ENCODE measurements around the gene ARHGAP4. TPM values are rescaled to one million over a fixed set of nuclear protein-coding genes. Genes with fewer than 3 reads are reported as not detected.

Gene ARHGAP4
- total and polyA plus RNA-seq, 5 donors = 13.4 to 22.9 (median 15.0) TPM

DNA sequence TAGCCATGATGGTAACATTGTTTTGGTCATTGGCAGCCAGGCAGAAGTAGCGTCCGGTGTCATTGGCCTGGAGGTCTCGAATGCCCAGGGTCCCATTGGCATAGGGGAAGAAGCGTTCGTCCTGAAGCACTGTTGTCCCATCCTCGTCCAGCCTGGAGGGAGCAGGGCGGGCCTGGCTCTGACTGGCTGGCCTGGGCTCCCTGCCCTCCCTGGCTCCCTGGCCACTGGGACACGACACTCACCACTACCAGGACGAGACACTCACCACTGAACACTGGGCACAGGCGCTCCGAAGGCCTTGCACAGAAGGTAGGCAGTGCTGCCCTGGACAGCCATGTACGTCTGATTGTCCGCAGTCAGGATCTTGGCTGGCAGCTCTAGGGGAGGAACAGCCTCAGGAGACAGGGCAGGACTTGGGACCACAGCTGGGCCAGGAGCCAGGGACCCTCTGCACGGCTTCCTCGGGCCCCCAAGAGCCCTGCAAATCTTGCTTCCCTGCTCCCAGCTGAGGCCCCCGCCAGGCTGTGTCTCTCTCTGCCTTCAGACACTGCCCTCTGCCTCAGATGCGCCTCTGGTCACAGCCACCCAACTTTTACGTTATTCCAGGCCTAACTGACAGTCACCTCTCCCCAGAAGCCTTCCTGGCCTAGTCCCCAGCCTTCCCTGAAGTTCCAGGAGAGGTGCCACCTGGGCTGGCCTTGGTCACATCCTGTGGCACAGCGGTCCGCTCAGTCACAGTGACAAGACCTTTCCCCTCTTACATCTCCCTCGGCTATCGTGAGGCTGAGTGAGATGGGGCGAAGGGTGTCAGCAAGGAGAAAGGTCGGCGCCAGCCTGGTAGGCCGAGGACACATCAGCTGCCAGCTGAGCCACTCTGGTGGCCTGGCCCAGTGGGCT is 57.2 kb downstream of the ARHGAP4 start:
- H3K9me3 ChIP-seq (ENCODE audit: control insufficient read depth, low read length) = no peaks in the 10 kb centered on the region
- H3K4me3 ChIP-seq (ENCODE audit: low read length) = no peak overlapping the region
- no peak overlapping the region for H3K27ac ChIP-seq (ENCODE audit: low read length)
- no peaks in the 10 kb centered on the region for H3K27me3 ChIP-seq (ENCODE audit: control insufficient read depth, insufficient read depth)
- DNase-seq (no peak), ATAC-seq (no peak)
- no peaks in the 10 kb centered on the region for H3K4me1 ChIP-seq (ENCODE audit: control insufficient read depth, insufficient read depth, low read length)
- WGBS = 89% methylated on average over 26 of the region's 26 CpGs
- intact Hi-C loops (cut with DNase I) = no loop called here

DNA sequence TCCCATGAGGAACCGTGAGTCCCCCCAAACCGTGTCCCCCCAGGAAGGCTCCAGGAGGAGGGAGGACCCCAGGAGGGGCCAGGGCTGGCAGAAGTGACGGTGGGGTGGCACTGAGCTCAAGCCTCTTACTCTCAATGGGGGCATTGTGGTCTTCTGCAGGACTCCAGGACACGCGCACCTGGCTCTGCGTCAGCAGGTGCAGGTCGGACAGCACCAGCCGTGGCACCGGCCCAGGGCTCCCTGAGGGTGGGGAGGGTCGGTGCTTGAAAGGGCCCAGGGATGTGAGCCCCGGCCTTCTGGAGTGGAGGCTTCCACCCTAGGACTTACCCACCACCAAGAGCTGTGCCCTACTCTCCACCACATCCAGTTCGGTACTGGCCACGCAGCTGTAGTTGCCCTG is 58.4 kb downstream of the ARHGAP4 start:
- no peak for DNase-seq

DNA sequence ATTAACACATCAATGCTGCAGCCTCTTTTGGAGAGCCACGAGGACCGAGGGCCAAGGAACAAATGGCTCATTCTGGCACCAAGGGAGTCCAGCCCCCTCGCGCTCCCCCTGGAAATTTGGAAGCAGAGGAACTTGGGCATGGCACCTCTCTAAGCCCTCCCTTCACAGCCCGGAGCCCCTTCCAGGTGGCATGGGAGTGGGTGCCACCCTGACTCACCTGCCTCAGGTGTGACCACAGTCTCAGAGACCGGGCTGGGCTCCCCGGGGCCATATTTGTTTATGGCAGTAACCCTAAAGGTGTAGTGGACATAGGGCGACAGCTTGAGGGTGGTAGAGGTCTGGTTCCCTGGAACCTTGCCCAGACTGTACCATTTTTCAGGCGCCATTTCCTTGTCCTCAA is 58.9 kb downstream of the ARHGAP4 start:
- ATAC-seq (no peak), DNase-seq (no peak)
- WGBS = 81% methylated on average over 9 of the region's 9 CpGs
- H3K27me3 ChIP-seq (ENCODE audit: control insufficient read depth, insufficient read depth) = no peaks in the 10 kb centered on the region
- no peak overlapping the region for H3K27ac ChIP-seq (ENCODE audit: low read length)
- intact Hi-C loops (cut with DNase I) = no loop called here
- H3K9me3 ChIP-seq (ENCODE audit: control insufficient read depth, low read length) = no peaks in the 10 kb centered on the region
- no peak overlapping the region for H3K4me3 ChIP-seq (ENCODE audit: low read length)
- no peaks in the 10 kb centered on the region for H3K4me1 ChIP-seq (ENCODE audit: control insufficient read depth, insufficient read depth, low read length)

More for the DNA sequence above, 58.4 kb downstream of the ARHGAP4 start:
- Histone ChIP-seq H3K4me3 (ENCODE audit: low read length) (no peak overlapping the region), H3K27ac (ENCODE audit: low read length) (no peak overlapping the region), H3K9me3 (ENCODE audit: control insufficient read depth, low read length) (no peaks in the 10 kb centered on the region), H3K4me1 (ENCODE audit: control insufficient read depth, insufficient read depth, low read length) (no peaks in the 10 kb centered on the region), H3K27me3 (ENCODE audit: control insufficient read depth, insufficient read depth) (no peaks in the 10 kb centered on the region)
- intact Hi-C loops (cut with DNase I) = no loop called here
- ATAC-seq = no peak
- 88% methylated on average over 13 of the region's 13 CpGs for WGBS

DNA sequence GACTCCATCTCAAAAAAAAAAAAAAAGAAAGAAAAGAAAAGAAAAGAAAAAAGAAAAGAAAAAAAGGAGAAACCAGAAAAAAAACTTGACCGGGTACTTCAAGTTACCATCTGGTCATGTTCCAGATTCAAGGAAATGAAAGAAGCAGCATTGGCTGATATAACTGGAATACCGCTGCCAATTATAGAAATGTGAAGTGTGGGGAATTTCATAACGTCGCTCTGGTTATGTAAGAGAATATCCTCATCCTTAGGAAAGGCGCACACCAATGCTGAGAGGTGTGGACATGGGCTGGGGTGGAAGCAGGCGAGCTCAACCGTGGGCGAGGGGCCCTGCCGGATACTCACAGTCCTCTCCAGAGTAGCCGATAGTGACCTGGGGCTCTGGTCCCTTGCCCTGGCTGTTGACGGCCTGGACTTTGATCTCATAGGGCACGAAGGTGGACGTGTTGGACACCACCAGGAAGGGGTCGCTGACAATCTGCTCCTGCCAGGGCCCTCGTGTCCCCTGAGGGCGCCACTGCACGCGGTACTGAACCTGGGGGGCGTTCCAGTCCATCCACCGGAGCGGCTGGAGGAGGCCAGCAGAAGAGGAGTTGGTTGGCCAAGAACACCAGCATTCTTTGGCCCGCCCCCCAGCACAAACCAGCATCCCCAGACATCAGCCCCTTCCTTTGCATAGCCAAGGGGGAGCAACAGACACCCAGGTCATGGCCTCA is 59.6 kb downstream of the ARHGAP4 start:
- Histone ChIP-seq H3K9me3 (ENCODE audit: control insufficient read depth, low read length) (no peaks in the 10 kb centered on the region), H3K4me3 (ENCODE audit: low read length) (no peak overlapping the region), H3K27ac (ENCODE audit: low read length) (no peak overlapping the region), H3K27me3 (ENCODE audit: control insufficient read depth, insufficient read depth) (no peaks in the 10 kb centered on the region), H3K4me1 (ENCODE audit: control insufficient read depth, insufficient read depth, low read length) (no peaks in the 10 kb centered on the region)
- WGBS = 77% methylated on average over 22 of the region's 22 CpGs
- ATAC-seq (no peak), DNase-seq (no peak)
- intact Hi-C loops (cut with DNase I) = no loop called here

DNA sequence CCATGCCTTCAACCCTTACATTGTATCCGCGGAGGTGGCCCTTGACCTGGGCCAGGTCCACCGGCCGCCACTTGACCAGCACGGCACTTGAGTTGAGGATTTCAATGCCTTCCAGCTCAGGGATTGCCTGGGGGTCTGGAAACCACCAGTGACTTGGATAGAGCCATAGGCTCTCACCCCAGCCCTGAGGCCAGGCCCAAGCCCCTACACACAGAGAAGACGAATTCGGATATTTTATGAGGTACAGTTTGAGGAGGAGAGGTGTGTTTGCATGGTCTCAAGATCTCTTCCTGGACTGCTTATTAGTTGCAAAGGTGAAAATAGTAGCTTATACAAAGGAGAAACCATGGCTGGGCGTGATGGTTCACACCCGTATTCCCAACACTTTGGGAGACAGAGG is 60.4 kb downstream of the ARHGAP4 start:
- Histone ChIP-seq H3K27ac (ENCODE audit: low read length) (no peak overlapping the region), H3K27me3 (ENCODE audit: control insufficient read depth, insufficient read depth) (no peaks in the 10 kb centered on the region), H3K9me3 (ENCODE audit: control insufficient read depth, low read length) (no peaks in the 10 kb centered on the region), H3K4me1 (ENCODE audit: control insufficient read depth, insufficient read depth, low read length) (no peaks in the 10 kb centered on the region), H3K4me3 (ENCODE audit: low read length) (no peak overlapping the region)
- DNase-seq = no peak
- intact Hi-C loops (cut with DNase I) = no loop called here
- WGBS = 93% methylated on average over 9 of the region's 9 CpGs
- ATAC-seq = no peak

DNA sequence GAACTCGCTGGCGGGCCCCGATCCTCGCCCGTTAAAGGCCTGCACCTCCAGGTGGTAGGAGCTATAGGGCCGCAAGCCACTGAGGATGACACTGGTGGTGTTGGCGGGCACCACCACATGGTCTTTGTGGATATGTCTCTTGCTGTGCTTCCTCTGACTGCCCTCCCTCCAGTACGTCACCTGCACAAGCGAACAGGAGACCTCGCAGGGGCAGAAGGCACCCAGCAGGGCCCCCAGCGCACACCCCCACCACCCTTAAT is 60.8 kb downstream of the ARHGAP4 start:
- DNase-seq (no peak), ATAC-seq (no peak)
- no peak overlapping the region for H3K27ac ChIP-seq (ENCODE audit: low read length)
- H3K9me3 ChIP-seq (ENCODE audit: control insufficient read depth, low read length) = no peaks in the 10 kb centered on the region
- no peaks in the 10 kb centered on the region for H3K4me1 ChIP-seq (ENCODE audit: control insufficient read depth, insufficient read depth, low read length)
- intact Hi-C loops (cut with DNase I) = no loop called here
- H3K4me3 ChIP-seq (ENCODE audit: low read length) = no peak overlapping the region
- WGBS = 95% methylated on average over 11 of the region's 11 CpGs
- H3K27me3 ChIP-seq (ENCODE audit: control insufficient read depth, insufficient read depth) = no peaks in the 10 kb centered on the region

DNA sequence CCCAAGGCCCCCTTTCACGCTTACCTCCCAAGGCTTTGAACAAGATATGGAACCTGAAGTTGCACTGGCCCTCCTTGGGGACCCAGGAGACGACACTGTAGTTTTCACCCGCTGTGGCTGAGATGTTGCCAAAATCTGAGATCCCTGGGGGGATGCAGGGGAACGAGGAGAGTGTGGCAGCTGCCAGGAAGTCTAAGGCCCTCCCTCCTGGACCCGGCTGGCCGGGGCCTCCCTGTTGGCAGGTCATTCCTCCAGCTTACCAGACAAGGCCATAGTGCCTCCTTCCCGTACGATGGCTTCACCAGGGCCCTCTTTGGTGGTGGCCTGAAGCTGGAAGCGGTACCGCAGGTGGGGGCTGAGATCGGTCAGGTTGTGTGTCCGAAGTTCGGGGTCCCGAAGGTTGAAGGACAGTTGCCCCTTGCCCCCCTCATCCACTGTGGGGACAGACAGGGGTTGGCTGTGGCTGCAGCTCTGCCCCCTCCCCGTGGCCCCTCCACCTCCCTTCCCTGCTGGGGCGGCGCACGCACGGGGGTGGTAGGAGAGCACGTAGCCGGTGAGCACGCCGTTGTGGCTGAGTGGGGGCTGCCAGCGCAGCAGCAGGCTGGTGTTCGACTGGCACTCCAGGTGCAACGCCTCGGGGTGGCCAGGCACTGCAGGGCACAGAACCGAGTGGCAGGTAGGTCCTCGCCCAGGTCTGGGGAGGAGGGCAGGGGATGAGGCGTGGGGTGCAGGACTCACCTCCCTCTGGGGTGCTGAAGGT is 61.3 kb downstream of the ARHGAP4 start:
- intact Hi-C loops (cut with DNase I) = no loop called here
- H3K4me3 ChIP-seq (ENCODE audit: low read length) = no peak overlapping the region
- ATAC-seq = no peak

DNA sequence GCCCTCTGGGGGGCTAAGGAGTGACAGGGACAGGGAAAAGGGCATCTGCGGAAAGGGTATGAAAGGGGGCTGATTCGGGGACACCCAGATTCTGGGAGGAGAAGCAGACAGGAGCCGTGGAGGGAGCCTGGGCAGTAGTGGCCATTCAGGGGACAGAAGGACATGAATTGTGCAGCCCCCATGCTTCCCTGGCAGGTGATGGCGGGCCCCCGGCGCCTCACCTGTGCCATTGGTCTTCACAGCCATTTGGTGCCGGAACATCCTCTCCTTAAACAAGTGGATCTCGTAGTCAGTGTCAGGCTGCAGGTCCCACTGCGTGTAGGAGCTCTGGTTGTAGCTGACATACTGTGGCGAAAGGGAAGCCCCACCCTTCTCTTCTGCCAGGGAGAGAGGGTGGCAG is 62.0 kb downstream of the ARHGAP4 start:
- Histone ChIP-seq H3K4me1 (ENCODE audit: control insufficient read depth, insufficient read depth, low read length) (no peaks in the 10 kb centered on the region), H3K27ac (ENCODE audit: low read length) (no peak overlapping the region), H3K9me3 (ENCODE audit: control insufficient read depth, low read length) (no peaks in the 10 kb centered on the region), H3K4me3 (ENCODE audit: low read length) (no peak overlapping the region), H3K27me3 (ENCODE audit: control insufficient read depth, insufficient read depth) (no peaks in the 10 kb centered on the region)
- DNase-seq = no peak
- ATAC-seq = no peak
- WGBS = 88% methylated on average over 10 of the region's 10 CpGs
- intact Hi-C loops (cut with DNase I) = no loop called here

More for the DNA sequence above, 61.3 kb downstream of the ARHGAP4 start:
- H3K27ac ChIP-seq (ENCODE audit: low read length) = no peak overlapping the region
- H3K4me1 ChIP-seq (ENCODE audit: control insufficient read depth, insufficient read depth, low read length) = no peaks in the 10 kb centered on the region
- no peak for DNase-seq
- no peaks in the 10 kb centered on the region for H3K27me3 ChIP-seq (ENCODE audit: control insufficient read depth, insufficient read depth)
- no peaks in the 10 kb centered on the region for H3K9me3 ChIP-seq (ENCODE audit: control insufficient read depth, low read length)
- WGBS = 79% methylated on average over 30 of the region's 30 CpGs

DNA sequence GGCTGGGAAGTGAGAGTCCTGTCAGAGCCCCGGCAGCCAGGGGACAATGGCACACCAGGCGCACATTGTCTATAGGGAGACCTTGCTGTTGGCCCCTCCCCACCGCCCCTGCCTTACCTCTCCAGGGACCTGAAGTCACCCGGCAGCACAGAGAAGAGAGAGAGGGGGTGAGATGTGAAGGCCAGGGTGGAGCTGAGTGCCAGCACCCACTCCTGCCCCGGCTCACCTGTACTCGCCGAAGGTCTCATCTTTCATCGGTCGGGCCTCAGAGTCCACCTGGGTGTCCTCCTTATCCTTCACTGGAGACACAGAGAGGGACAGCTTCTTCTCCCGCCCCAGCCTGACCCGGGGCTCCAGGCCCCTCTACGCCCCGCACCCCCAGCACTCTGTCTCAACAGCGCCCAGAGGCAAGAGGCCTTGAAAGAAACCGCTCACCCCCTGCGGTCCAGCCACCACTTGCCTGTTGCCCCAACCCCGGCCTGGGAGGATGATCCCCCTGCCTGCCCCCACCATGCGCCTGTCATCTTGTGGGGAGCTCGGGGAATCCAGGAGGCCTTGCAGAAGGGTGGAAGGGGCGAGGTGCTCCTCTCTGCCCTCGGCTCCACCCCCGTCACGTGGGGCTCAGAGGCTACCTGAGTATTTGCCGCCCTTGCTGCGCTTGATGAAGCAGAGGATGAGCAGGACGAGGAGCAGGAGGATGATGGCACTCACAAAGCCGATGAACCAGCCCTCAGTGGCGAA is 62.6 kb downstream of the ARHGAP4 start:
- no peak for ATAC-seq
- Histone ChIP-seq H3K4me3 (ENCODE audit: low read length) (no peak overlapping the region), H3K9me3 (ENCODE audit: control insufficient read depth, low read length) (no peaks in the 10 kb centered on the region), H3K4me1 (ENCODE audit: control insufficient read depth, insufficient read depth, low read length) (no peaks in the 10 kb centered on the region), H3K27me3 (ENCODE audit: control insufficient read depth, insufficient read depth) (no peaks in the 10 kb centered on the region), H3K27ac (ENCODE audit: low read length) (no peak overlapping the region)
- DNase-seq = no peak
- 79% methylated on average over 28 of the region's 28 CpGs for WGBS
- intact Hi-C loops (cut with DNase I) = no loop called here

DNA sequence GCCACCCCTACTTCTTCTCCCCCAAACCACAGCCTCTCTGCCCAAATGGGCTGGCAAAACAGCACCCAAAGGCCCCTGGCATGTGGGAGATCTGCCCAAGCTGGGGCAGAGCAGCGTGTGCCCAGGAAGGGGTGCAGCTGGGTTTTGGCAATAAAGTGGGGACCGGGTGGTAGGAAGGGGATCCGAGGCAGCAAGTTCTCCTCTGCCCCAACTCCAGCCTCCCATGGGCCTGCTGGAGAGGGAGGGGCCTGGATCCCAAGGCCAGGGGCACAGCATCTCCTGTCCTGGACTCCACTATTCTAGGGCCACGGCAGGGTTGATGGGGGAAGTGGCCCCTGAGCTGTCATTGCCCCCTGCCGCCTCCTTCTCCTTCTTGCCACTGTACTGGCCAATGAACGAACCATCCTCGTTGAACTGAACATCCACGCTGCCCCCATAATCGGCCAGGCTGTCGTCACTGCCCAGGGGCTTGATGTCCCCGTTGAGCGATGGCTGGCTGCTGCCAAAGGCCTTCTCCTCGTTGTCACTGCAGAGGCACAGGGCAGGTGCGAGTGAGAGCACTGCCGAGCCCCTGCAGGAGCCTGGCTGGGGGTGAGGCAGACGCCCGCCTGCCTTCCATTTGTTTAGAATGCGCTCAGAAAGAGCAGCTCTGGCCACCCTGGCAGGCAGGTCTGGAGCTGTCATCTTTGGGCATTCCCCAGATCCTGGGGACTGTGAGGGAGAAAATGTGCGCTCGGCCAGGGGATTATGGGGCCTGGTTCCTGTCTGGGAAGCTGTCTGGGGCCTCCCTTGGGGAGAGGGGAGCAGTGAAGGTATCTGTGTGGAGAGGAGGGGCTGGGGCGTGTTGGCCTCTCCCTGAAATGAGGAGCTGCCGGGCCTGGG is 63.5 kb downstream of the ARHGAP4 start:
- H3K4me3 ChIP-seq (ENCODE audit: low read length) = no peak overlapping the region
- no peaks in the 10 kb centered on the region for H3K27me3 ChIP-seq (ENCODE audit: control insufficient read depth, insufficient read depth)
- no peak overlapping the region for H3K27ac ChIP-seq (ENCODE audit: low read length)
- no peak for ATAC-seq
- no peak for DNase-seq
- no peaks in the 10 kb centered on the region for H3K9me3 ChIP-seq (ENCODE audit: control insufficient read depth, low read length)
- H3K4me1 ChIP-seq (ENCODE audit: control insufficient read depth, insufficient read depth, low read length) = no peaks in the 10 kb centered on the region
- intact Hi-C loops (cut with DNase I) = no loop called here
- WGBS = 57% methylated on average over 22 of the region's 22 CpGs

All from right cardiac atrium (tissue), 5 donors.